RPMI8226 (cell line): ENCODE results near the gene PPP2R2C.

Experiments used
- DNase-seq: peaks from one replicate; pipeline ENCODE4 v3.0.0-alpha.2; 2015

PPP2R2C gene

DNA sequence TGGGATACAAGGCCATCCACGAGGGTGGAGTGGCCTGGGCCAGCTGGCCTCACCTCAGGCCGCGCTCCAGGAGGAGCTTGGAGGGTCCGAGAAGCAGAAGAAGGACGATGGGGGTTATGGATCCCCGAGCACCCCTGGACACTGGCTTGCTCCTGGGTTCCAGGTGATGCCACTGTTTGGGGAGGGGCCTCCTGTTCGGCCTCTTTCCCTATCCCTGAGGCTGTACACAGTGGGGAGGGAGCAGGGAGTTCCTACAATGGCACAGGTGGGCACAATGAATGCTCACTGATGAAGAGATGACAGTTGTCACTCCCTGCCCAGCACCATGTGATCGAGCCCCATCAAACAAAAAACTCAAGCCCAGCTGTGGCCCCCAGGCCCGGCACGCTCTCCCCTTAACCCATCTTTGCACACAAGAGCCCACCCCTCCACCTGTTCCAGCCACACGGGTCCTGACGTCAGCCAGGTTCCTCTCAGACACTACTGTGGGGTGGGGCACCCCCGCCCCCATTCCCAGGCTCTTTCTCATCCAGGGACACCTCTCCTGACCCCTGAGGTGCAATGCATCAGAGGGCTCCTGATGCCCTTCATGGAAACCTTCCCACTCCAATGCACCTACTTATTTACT, 132.5 kb downstream of the PPP2R2C start:
- no peak for DNase-seq

DNA sequence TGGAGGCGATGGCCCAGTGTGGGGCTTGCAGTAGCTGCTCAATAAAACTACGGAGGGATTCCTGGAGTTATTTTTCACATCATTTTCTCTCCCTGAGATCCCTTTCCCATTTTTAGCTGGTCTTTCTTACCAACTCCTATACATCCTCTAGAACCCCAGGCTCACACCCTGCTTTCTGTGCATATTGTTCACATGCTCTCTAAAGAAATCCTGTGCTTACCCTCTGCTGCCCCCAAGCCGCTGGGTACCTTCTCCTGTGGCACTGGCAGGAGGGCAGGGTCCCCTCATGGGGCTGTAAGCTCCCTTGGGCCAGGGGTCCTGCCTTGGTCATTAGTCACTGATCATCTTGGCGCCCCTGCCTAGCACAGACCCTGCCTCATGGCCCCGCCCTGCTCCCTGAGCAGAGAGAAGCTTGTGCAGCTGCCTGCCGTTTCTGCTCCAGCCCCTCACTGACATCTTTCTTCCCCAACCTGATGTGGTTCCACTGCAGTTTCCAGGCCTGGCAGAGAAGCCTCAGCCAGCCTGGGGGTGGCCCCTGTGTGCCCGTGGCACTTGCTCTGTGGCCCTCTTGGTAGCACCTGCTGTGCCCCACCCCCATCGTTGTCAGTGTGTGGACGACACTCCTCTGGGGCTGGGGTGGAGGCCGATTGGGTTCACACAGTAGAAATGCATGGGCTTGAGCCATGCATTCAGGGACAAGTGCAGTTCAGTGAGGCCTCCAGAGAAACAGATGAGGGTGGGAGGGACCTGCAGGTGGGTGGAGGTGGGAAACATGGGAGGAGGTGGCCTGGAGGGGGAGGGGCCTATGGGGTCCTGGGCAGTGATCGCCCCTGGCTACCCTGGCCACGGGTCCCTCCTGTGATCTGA, 133.2 kb downstream of the PPP2R2C start:
- no peak for DNase-seq

DNA sequence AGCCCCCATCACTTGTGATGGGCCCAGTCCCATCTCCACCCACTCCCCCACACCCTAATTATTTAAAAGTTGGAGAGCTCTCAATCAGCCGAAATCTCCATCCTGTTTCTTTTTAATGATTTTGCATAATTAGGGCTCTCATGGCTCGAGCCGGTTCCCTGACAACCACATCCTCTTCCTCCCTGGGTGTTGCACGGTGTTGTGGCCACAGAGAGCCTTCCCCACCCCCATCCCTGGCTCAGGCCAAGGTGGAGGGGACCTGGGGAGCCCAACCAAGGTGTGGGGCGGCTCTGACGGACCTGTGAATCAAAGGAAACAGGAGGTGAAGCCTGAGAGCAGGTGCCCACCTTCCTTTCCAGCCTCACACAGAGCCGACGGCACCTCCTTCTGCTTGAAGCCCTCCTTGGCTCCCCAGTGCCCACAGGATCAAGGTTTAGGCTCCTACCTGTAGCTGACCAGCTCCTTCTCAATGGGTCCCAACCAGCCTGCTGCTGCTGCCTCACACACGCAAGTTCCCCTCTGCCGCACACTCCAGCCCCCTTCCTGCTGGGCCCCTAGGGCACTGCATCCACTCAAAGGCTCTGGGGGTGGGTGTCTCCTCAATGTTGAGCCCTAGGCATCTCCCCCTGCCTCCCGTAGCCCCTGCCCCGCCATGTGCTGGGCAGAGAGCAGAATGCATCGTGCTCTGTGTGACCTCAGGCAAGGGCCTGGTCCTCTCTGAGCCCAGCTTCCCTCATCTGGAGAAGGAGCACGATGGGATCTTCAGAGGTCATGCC, 134.1 kb downstream of the PPP2R2C start:
- peak; percentile 10 for DNase-seq

DNA sequence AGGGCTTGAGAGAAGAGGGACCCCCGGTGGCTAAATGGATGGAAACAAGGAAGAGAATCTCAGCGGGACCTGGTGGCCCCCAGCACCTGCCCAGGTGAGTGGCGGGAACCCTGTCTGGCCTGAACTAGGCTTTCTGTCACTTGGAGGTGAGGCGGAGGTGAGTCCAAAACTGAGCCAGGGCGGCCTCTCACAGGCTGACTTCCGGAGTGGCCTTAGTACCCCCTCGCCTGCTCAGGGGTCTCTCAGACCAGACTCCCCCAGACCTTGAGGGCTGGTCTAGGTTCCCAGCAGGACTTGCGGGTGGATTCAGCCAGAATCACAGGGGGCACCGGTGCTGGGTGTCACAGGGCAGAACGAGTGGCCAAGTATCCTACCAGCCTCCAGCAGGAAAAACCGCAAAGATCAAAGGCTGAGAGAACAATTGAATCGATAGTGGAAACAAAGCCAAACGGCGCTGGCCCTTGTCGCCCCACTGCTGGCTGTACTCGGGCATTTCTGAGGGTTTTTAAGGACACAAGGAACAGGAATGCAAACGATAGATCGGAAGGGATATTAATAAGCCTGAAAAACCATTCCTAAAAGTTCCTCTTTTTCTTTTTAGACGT, 135.0 kb downstream of the PPP2R2C start:
- DNase-seq: no peak

DNA sequence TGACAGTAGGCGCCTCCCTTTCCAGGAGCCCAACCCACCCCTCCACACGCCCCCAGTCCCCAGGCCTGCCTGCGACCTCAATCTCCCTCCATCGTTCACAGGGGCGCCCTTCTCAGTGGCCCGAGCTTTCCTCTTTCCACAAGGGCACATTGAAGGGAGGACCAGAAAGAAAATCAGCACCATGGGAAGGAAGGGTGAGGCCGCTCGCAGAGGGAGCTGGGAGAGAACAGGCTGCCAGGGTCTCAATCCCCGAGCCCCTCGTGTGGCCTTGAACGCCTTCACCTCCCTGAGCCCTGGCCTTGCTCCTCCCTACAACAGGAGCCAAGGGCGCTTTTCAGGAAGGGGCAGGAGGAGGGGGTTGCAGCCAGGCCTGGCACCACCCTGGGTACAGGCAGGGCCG, 136.2 kb downstream of the PPP2R2C start:
- DNase-seq: no peak

DNA sequence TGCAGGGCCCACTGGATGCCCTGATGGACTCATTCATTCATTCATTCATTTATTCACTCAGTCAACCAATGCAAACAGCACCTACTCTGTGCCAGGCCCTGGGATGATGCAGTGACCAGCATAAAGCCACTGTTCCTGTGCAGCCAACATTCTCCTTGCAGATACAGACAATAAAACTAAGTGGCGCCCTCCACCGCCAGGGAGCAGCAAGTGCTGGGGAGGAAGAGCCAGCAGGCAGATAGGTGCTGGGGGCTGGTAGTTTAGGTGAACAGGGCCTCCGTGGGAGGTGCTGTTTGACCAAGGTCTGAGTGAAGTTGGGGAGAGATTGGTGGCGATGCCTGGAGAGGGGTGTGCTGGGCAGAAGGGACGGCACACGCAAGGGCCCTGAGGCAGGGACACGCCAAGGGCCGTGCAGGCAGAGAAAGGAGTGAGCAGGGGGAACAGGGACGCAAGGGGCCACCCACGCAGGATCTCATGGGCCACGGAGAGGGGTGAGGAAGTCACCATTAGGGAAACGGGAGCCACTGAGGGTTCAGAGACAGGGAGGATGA, 137.3 kb downstream of the PPP2R2C start:
- no peak for DNase-seq

DNA sequence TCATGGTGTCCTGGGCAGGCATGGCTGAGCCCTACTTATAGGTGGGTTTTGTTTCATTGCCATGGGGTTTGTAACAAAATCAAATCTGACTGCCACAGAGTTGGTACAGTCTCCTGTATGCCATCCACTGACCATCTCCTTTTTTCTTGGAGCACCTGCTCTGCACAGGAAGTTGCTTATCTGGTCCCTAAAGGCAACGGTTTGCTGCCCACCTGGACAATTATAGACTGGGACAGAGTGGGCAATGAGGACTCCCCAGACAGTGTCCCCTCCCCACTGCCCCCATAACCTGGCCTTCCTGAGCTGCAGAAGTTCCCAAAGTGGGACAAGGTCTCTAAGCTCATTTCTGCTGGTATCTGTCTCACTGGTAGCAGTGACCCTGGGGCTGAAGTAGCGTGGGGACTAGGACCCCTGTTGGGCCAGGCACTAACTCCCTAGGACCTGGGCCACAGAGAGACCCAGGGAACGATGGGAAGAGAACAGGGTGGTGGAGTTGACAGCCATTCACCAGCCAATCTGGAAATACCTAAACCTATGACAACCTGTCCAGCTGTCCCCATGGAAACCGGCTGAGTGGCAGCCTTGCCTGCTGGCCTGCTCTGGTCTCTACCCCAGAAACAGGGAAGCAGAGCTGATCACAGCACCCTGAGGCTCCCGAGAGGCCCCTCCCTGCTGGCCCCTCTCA, 138.1 kb downstream of the PPP2R2C start:
- DNase-seq: no peak

DNA sequence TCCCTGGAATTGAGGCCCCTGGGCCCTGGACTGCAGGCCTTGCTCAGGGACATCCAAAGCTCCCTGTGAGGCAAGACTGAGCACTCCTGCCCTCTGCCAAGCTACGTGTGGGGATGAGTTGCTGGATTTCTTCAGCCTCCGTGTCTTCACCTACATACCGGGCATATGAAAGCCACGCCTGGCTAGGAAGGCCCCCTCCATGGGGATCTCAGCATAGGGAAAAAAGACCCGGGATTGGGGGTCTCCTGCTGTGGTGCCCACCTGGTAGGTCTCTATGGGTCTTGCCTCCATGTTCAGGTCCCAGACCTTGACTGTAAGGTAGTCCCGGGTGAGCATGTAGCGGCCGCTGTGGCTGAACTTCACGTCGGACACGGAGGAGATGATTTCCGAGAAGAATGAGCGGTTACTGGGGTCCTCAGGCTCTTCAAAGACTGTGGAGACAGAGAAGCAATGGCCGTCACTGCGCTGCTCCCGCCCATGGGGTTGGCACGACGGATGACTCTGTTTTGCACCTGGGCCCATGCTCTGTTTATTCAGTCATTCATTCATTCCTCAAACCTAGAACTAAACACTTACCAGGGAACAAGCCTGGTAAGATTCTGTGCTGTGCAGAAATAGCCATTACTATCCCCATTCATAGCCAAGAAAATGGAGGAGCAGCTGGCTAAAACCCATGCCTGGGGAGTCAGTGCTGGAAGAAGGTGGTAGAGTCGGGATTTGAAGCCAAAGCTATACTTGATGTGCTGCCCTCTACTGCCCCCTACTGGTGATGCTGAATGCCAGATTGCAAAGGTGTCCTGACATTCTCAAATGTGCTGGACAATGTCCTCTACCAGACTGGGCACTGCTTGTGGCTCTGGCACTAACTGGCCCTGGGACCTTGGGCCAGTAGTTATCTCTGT, 138.9 kb downstream of the PPP2R2C start:
- DNase-seq: peak; percentile 43

DNA sequence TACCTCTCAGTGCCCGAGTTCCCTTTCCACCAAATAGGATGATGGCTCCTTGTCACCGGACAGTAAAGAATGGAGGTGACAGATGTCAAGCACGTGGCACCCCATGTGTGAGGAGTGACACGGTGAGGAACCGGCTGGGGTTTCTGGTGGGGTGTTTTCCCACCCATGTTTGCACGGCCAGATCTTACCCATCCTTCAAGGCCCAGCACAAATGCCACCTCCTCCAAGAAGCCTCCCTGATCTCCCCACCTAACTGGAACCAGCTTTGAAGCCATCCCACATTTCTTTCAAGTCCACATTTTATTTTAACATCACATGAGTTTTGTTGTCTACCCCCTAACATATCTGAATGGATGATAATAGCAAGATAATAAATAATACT, 139.8 kb downstream of the PPP2R2C start:
- DNase-seq: no peak

DNA sequence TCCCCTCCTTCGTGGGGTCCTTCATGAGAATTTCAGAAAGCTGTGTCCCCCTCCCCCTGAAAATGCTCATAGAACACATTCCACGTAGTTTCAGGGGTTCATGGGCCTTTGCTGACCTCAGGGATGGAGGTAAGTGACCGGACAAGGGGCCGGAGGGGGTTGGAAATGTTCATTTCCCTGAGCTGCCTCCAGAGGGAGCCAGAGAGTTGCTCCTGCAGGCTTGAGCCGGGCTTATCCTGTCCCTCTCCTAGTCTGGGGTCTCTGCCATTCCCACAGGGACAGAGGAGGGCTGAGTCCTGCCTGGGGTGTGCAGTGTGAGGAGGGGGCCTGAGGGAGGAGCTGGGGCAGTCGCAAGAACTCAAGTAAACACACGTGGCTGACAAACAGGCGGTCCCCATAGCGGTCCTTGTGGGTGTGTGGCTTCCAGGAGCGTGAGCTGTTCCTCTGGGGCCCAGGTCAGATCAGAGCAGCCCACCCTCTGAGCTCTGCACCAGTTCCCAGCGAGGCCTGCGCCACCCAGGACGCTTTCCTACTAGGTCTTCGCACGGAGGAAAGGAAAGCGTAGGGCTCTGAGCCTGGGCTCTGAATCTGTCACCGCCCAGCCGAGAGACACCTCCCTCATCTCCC, 140.3 kb downstream of the PPP2R2C start:
- DNase-seq: no peak

DNA sequence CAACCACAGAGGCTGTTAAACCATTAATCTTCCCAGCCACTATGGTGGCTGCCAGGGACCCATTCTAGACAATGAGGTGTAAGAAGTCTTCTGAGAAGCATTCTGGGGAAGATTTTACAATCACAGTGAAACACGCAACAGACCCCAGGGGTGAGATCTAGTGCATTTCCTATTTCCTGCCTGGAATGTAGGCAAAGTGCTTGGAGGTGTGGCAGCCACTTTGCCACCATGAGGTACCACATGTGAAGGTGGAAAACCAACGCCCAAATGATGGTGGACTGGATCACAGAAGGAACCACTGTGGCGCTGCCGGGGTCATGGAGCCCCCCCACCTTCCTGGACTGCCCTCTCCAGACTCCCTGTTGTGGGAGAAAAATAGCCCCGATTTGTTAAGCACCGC, 140.9 kb downstream of the PPP2R2C start:
- no peak for DNase-seq

DNA sequence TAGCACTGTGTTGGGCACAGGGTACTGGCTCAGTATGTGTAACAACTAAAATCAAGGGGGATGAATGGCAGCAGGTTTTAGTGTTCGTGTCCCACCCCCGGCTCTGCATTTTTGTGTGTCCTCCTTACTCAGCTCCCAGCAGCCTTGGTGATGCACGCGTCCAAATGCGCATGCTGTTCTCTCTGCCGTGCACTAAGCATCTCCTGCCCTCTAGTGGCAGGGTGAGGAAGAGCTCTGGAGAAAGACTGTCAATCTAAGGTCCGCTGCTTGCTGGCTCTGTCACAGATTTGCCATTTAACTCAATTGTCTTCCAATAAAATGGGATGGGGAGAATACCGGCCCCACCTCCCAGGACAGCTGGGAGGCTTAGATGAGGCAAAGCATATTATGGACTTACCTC, 141.4 kb downstream of the PPP2R2C start:
- peak; percentile 68 for DNase-seq

DNA sequence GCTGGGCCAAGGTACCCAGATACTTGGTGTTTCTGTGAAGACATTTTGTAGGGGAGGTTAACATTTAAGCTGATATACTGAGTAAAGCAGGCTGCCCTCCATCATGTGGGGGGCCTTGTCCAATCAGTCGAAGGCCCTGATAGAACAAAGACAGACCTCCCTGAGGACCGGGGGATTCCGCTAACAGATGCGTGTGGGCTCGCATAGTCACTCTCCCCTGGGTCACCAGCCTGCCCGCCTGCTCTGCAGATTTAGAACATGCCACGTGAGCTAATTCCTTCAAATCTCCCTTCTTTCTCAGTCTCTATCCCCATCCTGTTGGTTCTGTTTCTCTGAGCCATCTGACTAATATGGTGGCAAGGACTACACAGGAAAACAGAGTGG, 142.0 kb downstream of the PPP2R2C start:
- DNase-seq: no peak

DNA sequence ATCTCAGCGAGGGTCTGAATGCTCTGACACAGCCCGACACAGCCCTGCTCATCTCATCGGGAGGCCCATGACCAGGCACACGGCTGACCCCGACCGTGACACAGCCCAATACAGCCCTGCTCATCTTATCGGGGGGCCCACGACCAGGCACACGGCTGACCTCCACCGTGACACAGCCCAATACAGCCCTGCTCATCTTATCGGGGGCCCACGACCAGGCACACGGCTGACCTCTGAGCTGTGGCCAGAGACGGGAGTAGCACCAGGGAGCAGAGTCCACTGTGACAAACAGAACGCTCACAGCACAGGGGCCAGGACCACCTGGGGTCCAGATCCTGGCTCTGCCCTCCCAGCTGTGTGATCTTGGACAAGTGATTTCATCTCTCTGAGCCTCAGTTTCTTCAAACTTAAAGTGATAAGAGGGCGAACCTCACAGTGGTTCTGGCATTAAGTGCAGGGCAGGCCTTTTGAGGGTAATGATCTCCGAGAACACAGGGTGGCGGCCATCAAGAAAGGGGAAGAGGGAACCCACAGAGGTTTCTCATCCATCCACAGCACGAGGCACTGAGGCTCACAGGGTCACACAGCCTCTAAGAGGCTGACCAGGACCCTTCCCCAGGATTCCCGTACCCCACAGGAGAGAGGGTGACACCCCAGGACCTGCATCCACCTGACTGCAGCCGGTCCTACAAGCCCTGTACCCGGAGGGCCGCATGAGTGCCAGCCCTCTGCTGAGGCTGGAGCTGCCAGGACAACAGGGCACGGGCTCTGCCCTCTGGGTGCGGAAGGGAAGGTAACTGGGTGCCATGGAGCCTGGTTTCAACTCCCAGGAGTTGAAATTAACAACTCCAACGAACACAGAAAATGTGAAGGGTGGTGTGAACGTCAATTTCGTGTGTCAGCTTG, 142.7 kb downstream of the PPP2R2C start:
- no peak for DNase-seq

DNA sequence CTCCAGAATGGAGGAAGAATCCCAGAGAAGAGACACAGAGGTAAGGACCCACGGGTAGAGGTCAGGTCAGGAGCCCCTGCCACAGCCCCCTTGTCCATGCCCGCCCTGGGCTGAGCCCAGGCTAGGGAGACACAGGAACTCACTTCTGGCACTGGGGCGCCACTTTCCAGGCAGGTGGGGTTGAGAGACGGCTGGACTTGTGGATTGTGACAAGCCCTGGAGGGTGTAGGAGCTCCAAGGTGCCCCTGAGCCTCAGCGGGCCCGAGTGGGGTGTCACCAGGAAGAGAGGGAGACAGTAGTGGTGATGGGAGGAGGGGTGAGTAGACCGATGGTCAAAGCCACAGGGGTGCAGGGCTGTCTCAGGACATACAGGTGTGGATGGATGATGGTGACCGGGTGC, 143.9 kb downstream of the PPP2R2C start:
- DNase-seq: no peak

DNA sequence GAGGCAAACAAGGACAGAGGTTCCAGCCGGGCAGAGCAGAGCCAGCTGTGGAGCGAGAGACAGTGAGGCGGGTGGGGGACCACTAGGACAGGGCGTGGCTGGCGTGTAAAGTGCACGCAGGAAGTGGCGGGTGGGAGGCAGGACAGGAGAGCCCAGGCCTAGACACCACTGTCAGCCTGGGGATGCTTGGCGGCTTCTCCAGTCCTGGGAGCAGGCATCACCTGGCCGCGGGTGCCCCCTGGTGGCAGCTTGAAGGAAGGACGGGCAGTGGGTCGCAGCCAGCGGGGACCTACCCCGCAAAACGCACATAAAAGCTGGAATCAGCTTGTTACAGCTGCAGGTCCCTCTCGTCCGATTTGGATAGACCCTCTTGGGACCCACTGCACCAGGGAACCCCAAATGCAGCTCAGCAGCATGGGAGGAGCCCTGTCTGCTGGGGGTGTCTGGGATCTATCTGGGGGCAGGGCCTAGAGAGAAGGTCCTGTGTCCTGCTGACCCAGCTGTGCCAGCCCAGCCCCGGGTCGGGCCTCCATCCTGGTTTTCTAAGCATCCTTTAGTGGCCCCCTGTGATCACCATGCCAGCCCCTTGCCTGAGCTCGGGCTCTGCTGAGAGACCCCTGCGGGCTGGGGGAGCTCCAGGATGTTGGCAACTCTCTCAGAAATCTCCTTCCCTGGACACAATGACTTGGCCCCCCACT, 145.0 kb downstream of the PPP2R2C start:
- DNase-seq: peak; percentile 70

DNA sequence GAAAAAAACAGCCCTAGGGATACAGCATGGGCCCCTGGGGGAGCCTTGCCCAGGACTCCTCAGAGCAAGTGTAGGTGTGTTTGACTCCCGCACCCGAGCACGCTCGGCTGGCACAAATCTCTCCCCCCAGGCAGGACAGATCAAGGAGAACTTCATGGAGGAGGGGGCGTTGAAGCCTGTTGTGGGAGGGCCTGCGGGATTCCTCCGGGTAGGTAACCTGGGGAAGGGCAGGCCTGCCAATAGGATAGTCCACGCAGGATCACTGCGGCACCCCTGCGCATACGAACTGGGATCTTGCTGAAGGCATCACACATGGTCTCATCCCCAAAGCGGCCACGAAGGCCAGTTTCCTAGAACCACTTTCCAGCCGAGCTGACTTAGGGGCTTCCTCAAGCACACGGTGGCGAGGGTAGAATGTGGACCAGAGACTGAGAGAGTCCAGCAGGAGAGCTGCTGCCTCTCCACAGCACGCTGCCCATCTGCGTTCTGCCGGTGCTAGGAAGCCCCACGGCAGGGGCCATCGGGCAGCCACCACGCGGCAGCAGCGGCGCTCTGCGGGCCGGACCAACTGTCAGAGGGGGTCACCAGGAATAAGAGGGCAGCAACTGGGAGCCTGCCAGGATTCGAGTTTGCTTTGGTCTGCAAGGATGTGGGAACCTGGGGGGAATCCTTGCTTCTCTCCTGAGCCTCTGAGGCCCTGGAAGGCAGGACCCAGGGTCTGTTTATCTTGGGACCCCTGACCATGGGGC, 145.9 kb downstream of the PPP2R2C start:
- no peak for DNase-seq

DNA sequence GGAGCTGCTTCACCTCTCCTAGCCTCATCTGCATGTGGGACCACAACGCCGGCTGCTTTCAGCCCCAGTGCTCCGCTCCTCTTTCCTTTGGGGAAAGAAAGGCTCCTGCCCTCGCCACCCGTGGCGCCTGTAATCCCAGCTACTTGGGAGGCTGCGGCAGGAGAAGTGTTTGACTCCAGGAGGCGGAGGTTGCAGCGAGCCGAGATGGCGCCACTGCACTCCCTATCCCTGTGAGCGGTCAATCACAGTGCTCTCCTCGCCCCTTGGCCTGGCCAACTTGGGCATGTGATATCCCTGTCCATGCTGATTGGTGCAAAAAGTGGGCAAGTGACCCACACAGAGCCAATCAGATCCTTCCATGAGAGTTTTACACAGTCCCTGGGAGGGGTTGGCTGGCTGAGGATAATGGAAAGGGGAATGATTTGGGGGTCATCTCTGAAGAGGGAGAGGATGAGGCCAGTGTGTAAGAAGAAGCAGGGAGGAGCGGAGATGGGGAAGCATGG, 146.6 kb downstream of the PPP2R2C start:
- no peak for DNase-seq
